ENCODE results near the gene PTPN7.
"Not testable (repeated sequence)": the region's sequence is repeated elsewhere in the genome, so short reads cannot be mapped to it uniquely, and the experiment has no call there.

Gene PTPN7

GRCh38 chr1:202149566-202149965 lies 10.8 kb downstream of the PTPN7 start:
- no peak for DNase-seq

DNA sequence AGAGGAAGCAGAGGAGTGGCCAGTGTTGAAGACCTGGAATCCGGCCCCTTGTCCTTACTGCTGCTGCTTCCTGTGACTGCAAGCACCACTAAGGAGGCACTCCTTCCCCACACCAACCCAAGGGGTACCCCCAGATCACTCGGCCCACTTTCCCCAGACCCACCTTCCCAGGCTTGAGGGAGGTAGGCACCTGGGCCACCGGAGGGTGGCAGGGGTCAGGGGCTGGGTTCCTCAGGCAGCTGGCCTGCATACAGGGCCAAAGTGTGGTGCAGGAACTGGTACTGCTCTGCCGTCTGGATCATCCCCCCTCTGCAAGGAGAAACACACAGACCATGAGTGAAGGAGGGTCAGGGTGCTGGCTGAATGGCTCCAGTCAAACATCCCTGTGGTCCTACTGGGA lies 12.0 kb downstream of the PTPN7 start:
- no peak for DNase-seq

DNA sequence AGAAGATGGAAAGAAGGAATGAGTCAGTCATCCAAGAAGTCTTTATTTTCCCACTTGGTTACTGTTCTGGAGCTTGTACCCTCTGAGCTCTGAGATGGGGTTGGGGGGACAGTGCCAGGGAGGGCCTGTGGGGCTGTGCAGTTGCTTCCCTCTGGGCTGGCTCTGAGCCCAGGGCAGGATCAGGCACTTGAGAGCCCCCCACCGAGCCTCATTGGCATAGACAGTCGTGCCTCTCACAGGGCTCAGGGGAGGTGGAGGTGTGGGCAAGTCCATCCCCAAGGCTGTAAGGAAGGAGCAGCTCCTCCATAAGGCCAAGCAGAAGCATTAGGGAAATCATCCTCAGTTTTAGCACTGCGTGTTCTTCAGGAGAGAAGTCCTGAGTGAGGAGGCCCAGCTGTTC lies 13.4 kb downstream of the PTPN7 start:
- no peak for DNase-seq

- no peak for DNase-seq
Observed at GRCh38 chr1:202146279-202146678, 14.1 kb downstream of the PTPN7 start.

DNA sequence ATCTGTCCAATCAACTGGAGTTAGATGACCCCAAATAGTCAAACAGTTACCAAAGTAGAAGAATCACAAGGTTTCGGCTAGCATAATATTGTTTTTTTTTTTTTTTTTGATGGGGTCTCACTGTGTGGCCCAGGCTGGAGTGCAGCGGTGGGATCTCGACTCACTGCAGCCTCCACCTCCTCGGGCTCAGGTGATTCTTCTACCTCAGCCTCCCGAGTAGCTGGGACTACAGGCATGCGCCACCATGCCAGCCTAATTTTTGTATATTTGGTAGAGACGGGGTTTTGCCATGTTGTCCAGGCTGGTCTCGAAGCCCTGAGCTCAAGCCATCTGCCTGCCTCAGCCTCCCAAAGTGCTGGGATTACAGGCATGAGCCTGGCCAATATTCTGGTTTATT lies 14.7 kb downstream of the PTPN7 start:
- not testable (repeated sequence) for DNase-seq

- DNase-seq, result no peak
Observed at GRCh38 chr1:202145068-202145743, 15.2 kb downstream of the PTPN7 start.

- peak; percentile 47 for DNase-seq
Observed at GRCh38 chr1:202144402-202145067, 15.9 kb downstream of the PTPN7 start, which contains the start of gene ARL8A. TSS of gene ARL8A (minus strand) at chr1:202144737. CDS start at chr1:202144572, 165 bp downstream.

DNA sequence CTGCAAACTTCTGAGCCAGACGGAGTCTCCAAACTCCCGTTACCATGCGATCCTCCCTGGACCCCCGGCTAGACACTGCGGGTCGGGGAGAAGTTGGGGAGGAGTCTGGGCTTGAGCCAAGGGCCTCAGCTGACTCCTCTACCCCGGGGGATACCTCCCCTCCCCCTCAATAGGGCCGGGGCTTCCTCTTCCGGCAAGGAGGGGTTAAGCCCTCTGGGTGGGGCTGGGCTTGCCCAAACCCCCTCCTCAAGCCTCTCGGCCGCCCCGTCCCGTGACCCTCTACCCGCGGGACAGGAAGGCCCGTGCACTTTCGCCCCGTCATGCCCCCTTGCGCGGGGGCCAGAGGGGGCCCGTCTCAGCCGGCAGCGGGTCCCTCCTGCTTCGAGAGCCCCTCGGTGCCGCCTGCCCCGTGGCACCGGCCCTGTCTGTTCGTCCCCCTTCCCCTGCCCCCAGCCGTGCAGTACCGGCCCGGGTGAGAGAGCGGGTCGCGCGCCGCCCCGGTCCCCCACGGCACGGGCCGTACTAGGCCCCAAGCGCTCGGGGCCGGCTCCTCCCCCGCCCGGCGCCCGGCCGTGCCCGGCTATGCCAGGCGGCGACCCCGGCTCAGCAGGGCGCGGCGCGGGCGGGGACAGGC lies 16.5 kb downstream of the PTPN7 start:
- no peak for DNase-seq

GRCh38 chr1:202143011-202143767 lies 17.2 kb downstream of the PTPN7 start:
- no peak for DNase-seq

- DNase-seq, result not testable (repeated sequence)
Observed at GRCh38 chr1:202141468-202141867, 18.9 kb downstream of the PTPN7 start.

DNA sequence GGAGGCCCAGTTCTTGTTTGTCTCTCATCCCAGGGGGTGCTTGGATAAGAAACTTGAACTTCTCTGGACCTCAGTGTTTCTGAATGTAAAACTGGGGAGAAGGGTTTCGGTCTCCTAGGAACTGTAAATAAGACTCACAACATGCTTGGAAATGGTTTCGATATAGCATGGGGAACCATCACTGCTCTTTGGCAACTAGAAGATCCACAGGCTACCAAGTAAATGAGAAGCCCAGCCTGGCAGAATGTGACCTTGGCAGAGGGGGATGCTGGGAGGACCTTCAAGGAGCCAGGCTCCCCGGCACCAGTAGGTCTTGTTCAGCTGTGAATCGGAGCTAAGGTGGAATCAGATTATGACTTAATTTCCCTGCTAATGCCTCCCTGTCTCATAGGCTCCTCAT lies 19.6 kb downstream of the PTPN7 start:
- DNase-seq, result no peak

GRCh38 chr1:202135221-202135721 lies 25.1 kb downstream of the PTPN7 start:
- peak; percentile 43 for DNase-seq

- DNase-seq, result no peak
Observed at GRCh38 chr1:202134645-202135172, 25.7 kb downstream of the PTPN7 start.

DNA sequence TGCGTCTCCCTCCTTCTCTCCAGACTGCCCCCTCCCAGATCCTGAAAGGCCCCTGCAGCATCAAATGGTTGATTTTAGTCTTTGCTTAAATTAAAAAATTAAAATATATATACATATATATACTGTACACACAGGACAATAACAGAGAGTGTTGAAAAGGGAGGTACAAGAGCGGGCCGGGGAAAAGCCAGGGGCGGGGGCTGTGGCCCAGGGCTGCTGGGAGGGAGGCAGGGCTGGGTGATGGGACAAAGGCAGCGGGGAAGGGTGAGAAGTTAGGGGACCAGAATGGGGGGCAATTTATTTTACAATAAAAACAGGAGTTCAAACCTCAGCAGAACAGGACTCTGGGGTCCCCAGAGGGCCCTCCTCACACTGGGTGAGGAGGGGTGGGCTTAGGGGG lies 26.4 kb downstream of the PTPN7 start:
- no peak for DNase-seq

- no peak for DNase-seq
Observed at GRCh38 chr1:202133496-202133895, 26.9 kb downstream of the PTPN7 start.

DNA sequence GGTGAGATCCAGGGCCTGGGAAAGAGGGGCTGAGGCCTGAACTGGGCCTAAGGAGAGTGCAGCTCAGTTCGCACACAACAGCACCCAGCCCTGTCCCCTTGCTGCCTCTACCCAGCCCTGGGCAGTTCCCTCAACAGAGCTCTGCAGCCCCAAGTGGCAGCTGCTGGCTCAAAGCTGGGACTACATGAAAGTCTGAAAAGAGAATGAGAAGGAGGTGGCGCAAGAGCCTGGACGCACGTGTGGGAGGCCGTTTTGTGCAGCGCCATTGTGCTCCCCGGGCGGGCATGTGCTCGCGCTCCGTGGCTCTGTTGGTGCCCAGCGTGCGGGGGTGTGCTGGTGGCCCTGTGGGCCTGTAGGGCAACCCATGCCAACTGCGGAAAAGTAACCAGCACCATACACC lies 27.4 kb downstream of the PTPN7 start:
- no peak for DNase-seq

DNA sequence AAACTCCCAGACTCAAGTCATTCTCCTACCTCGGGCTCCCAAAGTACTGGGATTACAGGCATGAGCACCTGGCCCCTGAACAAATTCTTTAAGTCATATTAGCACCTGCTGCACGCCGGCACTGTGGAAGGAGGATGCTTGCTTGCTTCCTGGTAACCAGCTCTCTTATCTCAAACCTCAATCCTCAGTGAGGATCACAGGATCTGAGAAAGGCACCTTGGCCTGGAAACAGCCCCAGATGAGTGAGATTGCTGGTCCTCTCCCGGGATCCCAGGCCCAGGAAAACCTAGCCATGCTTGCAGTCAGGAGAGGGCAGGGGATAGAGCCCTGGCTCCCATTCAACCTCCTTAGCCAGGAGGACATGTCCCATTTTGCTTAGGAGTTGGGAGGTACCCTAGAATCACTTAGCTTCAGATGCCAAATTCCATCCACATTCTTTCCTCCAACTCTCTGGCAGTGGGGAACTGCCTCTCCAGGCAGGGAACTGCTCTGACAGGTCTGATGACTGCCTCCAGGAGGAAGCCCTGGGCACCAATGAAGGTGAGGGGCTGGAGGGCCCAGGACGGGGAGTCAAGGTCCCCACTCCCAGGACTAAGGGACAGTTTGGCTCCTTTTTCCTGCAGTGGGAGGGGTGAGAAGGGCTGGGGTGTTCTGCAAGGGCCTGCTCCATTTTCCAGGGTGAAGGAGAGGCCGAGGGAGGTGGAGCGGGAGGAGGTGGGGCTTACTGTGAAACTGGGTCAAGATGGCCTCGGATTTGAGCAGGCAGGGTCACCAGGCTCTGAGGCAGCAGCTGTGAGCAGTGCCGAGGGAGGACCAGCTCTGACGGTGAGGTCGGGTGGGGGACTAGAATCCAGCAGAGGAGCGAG lies 28.2 kb downstream of the PTPN7 start:
- no peak for DNase-seq

DNA sequence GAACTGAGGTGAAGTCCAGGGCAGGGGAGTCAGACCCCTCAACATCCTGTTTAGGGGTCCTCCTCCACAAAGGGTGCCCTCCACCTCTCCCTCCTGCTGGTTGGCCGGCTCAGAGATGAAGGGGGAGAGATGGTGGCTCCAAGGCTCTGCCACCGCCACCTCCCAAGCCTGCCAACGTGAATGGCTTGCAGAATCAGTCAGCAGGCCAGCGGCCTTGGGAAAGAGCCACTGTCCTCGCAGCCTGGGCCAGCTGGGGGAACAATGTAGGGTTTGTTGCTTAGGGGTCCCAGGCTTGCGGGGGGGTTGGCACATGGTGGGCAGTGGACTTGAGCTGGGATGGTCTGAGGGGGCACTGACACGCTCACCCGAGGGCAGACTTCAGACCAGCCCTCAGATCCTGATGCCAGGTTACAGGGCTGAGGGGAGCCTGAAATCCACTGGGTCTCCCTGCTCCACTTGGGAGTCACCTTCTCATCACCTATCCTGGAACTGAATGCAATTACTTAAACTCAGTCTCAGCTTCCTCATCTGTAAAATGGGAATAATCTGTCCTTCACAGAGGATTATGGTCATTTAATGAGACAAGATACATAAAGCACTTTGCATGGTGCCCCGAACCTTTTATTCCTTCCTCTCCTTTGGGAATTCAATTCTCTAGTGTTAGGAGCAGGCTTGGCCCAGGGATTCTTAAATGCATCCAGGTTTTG lies 29.4 kb downstream of the PTPN7 start:
- no peak for DNase-seq

- DNase-seq, result no peak
Observed at GRCh38 chr1:202130297-202130721, 30.1 kb downstream of the PTPN7 start.

GRCh38 chr1:202129453-202130296 lies 30.7 kb downstream of the PTPN7 start:
- no peak for DNase-seq
